ENCODE data around the gene RNF130.
"Not testable (repeated sequence)": the region's sequence is repeated elsewhere in the genome, so short reads cannot be mapped to it uniquely, and the experiment has no call there.

Gene RNF130

DNA sequence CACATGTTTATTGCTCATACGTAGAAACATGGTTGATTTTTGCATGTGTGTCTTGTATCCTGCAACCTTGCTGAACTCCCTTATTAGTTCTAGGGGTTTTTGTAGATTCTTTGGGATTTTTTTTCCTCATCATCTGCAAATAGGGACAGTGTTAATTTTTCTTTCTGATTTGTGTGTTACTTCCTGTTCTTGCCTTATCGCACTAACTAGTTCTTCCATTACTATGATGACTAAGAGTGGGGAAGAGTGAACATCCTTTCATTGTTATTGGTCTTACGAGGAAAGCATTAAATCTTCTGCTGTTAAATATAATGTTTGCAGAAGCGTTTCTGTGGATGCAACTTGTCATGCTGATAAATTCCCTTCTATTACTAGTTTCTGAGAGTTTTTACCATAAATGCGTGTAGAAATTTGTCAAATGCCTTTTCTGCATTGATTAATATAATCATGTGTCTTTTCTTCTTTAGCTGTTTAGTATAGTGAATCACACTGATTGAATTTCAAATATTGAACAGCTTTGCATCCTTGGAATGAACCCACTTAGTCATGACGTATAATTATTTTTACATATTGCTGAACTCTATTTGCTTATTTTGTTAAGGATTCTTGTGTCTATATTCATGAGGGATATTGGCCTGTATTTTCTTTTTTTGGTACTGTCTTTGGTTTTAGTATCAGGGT is 32.1 kb upstream of the RNF130 start:
- DNase-seq (ENCODE audit: low read depth in 2 of 2) = no peak

DNA sequence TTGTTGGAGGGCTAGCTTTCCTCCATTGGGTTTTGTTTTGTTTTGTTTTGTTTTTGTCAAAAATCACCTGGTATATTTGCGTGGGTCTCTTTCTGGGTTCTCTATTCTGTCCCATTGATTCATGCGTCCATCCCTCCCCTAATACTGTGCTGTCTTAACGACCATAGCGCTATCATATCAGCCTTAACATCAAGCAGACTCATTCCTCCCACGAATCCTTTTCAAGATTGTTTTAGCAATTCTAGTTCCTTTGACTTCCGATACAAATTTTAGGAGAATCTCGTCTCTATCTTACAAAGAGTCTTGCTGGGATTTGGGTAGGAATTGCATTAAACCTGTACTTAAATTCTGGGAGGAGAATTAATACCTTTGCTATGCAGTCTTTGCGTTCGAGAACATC is 31.1 kb upstream of the RNF130 start:
- DNase-seq (ENCODE audit: low read depth in 2 of 2) = no peak

DNA sequence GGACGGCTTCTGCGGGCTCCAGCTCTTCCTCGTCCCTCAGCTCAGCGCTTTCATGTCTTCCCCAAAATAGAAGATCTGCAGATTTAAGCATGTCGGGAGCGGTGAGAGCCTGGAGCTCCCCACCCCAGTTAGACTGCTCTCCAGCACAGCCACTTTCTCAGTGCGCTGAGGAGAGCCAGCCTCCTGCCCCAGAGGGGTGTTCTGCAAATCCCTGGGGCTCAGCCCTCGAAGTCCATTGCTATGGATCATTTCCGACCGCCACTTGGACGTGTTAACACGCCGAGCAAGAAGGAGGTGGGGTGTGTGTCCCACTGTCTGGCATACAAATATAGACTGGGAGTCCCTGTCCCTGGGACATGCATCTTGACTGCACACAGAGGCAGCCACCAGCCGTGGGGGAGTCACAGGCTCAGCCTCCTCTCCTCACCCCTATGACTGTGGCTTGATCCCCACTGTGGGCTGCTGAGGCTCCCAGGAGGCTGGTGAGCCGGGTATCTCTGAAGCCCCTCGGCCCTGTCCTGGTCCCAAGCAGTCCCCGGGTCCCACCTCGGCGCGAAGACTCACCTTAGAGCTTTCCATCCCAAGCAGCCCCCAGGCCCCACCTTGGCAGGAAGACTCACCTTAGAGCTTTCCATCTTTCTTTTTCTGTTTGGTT is 30.0 kb upstream of the RNF130 start:
- DNase-seq (ENCODE audit: low read depth in 2 of 2) = no peak

DNA sequence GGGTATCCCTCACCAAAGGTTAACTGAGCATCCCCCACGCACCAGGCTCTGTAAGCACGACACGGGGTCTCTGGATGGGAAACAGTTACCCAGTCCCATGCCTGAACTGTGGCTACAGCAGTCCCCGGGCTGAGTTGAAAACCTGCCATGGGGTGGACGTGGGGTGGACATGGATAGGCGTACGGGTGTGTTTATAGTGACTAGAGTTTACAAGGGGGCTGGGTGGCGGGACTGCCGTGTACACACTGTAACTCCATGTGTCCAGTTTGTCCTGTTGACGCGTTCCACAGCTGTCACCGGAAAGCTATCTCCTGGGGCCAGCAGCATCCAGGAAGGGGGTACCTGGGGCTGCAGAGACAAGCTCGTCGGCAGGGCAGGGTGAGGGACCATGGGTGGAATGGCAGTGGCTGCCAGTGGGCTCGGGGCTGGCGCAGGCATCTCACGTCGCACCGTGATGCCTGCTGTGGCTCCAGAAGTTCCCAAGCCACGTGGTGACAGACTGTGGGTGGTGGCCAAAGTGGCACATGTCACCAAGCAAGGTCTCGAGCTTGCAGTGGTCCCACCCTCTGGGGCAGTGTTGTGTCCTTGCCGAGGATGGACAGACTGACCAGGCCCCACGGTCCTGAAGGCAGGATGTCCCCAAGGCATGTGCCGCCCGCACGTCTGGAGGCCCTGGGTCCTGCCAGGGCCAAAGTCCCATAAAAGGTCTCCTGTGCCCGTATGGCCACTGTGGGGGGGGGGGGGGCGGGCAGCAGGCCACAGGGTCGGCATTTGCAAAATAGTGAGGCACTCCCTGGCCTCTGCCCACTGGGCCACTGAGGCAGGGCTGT is 29.3 kb upstream of the RNF130 start:
- DNase-seq (ENCODE audit: low read depth in 2 of 2) = no peak

DNA sequence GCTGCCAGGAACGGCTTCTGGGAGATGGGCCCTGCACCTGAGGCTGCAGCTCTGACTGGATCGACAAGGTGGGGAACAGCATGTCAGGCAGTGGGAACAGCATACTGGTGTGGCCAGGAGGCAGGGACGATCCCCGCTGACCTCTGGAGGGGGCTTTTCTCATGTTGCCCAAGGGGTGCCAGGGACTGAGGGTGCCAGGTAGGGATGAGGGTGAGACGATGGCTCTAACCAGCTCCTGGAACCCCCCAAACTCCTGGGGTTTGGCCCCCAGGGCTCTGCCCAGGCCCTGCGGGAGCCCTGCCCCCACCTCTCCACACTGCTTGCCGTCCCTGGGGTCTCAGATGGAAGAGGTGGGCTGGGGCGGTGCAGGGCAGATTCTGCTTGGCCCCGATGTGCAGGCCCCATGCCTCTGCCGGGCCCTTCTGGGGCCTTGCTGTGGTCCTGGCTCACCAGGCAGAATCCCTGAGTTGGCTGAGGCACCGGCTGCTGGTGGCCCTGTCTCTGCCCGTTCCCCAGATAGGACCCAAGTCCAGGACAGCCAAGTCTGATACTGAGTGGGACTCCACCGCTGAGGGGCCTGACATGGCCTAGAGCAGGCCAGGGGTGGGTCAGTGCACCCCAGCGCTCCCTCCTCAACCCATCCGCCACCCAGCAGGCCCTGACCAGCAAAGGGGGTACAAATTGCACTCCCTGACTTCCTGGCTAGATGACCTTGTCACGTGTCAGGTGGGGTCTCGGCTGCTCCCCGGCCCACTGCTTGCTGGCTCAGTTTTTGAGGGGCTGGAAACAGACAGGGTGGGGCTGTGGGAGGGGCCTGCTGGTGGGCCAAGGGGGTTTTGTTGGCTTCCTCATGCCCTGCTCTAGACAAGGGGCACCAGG is 28.4 kb upstream of the RNF130 start:
- no peak for DNase-seq (ENCODE audit: low read depth in 2 of 2)

DNA sequence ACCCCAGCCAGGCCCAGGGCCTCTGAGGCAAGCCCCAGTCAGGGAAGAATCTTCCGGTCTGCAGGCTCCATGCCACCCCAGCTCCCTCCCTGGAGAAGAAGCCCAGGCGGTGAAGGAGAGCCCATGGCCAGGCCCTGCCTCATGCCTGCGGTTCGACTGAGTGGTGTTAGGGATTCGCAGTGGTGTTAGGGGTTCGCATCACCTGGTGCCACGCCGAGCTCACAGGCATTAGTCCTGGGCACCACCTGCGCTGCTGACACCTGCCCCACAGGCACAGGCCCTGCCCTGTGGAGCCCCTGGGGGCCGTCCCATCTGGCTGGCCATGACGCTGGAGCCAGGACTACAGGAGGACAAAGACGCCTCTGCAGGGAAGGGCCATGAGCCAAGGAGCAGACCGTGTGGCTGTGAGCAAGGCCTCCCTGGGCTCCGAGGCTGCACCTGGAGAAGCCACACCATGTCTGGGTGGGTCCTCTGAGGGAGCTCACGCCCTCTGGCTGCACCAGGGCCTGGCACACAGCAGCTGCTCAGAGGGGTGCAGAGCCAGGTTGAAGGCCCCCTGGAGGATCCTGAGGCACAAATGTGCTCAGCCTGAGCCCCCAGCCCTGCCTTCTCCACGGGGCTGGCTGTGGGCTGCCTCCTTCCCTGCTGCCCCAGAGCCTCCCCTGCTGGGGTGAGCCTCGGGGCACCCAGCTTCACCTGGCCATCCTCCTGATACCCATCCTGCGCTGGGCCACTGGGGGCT is 27.6 kb upstream of the RNF130 start:
- no peak for DNase-seq (ENCODE audit: low read depth in 2 of 2)

DNA sequence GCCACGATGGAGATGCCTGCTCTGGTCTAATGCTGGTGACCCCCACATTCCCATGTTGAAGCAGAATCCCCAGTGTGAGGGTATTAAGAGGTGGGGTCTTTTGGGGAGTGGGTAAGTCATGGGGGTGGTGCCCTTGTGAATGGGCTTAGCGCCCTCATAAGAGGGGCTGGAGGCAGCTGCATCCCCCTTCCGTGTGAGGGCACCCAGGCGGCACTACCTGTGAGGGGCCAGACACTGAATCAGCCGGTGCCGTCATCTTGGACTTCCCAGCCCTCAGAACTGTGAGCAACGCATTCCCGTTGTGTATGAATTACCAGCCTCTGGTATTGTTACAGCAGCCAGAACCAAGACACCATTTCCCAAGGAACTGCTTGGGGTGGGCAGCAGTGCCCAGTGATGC is 27.0 kb upstream of the RNF130 start:
- no peak for DNase-seq (ENCODE audit: low read depth in 2 of 2)

DNA sequence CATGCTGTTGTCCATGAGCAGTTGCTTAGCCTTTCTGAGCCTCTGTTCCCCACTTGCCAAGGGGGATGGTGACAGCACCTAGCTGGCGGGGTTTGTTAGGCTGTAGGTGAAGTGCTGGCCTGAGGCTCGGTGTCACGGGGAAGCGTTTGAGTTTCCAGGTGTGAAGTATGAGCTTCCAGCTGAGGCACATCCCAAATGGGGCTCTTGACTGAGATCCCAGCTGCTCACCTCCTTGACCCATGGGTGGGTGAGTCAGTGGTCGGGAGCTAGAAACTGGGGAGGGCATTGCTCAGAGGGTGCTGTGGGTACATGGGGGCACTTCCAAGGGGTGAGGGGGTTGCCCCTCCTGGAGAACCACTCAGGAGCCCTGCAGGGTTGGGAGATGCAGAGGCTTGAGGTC is 26.4 kb upstream of the RNF130 start:
- no peak for DNase-seq (ENCODE audit: low read depth in 2 of 2)

DNA sequence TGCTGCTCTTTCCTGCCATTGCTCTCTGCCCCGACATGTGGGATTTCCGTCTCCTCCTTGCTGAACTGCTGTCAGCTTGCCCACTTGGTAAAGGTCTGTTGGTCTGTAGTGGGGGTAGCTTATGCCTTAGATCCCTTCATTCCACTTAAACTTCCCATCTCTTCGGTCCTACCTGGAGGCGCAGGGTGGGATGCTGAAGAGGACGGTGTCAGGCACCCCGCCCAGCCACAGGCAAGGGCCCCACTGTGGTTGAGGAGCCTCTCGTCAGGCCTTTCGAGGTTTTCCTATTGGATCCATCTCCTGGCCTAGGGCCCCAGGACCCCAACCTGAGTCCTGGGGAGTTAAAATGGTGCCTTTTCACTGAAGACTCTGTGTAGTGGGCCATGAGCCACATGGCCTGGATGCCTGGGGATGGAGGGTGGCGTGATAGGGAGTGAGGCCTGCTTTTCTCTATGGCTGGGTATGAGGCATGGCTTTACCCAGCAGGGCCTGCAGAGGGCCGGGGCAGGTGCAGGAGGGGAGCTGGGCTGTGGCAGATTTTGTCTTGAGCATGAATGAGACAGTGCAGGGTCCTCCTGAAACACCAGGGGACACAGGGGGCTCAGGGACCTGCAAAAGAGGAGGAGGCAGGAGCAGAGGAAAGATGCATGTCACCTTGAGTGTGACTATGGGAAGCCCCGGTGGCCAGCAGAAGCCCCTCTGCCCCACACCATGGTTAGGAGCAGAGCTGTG is 25.8 kb upstream of the RNF130 start:
- DNase-seq (ENCODE audit: low read depth in 2 of 2) = no peak

DNA sequence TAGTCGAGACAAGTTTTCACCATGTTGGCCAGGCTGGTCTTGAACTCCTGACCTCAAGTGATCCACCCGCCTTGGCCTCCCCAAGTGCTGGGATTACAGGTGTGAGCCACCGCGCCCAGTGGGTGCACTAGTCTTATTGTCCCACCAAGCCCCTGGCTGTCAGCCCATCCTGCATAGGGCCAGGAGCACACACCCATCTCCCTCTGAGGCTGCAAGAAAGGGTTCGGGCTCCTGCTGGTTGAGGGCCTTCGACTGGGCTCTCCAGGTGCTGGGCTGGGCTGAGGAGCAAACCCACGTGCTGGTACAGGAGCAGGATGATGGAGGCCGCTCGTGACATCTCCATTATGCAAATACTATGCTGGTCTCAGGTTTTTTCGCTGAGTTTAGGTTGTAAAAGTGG is 25.1 kb upstream of the RNF130 start:
- no peak for DNase-seq (ENCODE audit: low read depth in 2 of 2)

DNA sequence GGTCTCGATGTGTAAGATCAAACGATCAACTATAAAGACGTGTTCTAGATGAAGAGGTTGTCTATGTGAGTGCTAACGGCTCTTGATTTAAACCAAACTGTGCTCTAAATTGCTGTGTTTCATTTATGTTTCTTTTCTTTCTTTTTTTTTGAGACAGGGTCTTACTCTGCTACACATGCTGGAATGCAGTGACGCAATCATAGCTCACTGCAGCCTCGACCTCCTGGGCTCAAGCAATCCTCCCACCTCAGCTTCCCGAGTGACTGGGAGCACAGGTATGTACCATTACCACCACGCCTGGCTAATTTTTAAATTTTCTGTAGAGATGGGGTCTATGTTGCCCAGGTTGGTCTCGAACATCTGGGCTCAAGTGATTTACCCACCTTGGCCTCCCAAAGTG is 24.0 kb upstream of the RNF130 start:
- no peak for DNase-seq (ENCODE audit: low read depth in 2 of 2)

DNA sequence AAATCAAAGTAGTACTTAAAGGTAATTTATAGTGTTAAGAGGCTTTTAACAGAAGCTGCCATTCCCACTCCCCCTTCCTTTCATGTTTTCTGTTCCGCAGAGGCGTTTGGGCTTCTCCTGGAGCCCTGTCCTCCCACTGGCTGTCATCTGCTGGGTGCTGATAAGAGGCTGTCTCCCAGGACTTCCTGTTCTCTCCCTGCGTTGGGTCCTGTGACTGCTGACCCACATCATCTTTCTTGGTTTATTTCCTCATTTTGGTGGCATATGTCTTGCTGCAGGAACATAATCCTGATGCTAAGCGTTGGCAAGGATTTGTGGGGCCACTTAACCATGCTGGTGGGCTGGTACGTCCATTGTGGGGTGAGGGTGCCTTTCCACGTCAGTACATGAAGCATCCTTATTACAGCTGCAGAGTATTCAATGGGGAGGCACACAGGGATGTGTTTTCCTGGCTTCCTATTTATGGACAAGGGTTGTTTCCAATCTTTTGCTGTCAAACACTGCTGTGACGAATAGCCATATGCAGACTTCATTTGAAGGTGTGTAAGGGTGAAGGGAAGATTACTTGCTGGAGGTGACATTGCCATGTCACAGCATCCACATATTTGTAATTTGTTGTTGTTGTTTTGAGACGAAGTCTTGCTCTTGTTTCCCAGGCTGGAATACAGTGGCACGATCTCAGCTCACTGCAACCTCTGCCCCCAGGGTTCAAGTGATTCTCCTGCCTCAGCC is 22.3 kb upstream of the RNF130 start:
- no peak for DNase-seq (ENCODE audit: low read depth in 2 of 2)

DNA sequence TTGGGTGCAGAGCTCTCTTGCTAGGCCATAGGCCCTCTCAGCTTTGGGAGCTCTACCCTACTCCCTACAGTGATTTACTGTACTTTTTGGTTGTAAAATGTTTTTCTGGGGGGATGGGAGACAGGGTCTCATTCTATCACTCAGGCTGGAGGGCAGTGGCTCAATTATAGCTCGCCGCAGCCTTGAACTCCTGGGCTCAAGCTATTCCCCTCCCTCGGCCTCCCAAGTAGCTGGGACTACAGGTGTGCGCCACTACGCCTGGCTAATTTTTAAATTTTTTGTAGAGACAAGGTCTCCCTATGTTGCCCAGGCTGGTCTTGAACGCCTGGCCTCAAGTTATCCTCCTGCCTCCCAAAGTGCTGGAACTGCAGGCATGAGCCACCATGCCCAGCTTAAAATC is 21.7 kb upstream of the RNF130 start:
- no peak for DNase-seq (ENCODE audit: low read depth in 2 of 2)

DNA sequence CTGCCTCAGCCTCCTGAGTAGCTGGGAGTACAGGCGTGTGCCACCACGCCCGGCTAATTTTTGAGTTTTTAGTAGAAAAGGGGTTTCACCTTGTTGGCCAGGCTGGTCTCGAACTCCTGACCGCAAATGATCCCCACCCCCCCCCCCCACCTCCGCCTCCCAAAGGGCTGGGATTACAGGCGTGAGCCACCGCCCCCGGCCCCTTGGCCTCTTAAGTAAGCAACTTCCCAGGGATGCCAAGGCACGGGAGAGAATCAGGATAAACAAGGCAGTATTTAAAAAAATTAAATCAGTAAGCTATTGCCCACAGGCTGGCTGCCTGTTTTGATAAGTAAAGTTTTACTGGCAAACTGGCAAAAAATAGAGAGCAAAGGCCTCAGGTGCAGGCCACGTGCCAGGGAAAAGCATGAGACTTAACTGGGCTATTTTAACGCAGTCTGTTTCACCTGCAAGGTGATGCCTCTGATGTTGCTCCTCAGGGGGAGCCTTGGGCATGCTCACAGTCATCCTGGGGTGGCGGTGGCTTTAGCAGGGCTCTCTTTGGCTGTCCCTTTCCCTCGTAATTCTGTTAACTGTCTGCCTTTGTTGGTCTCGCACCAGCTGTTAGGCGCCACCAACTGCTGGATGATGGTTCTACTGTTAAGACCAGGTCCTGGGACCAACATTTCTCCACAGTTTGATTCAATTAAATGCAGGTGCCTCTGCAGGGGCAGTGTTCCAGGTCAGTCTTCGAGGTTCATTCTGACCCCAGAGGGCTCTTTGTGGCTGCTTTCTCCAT is 19.4 kb upstream of the RNF130 start:
- DNase-seq (ENCODE audit: low read depth in 2 of 2) = no peak

DNA sequence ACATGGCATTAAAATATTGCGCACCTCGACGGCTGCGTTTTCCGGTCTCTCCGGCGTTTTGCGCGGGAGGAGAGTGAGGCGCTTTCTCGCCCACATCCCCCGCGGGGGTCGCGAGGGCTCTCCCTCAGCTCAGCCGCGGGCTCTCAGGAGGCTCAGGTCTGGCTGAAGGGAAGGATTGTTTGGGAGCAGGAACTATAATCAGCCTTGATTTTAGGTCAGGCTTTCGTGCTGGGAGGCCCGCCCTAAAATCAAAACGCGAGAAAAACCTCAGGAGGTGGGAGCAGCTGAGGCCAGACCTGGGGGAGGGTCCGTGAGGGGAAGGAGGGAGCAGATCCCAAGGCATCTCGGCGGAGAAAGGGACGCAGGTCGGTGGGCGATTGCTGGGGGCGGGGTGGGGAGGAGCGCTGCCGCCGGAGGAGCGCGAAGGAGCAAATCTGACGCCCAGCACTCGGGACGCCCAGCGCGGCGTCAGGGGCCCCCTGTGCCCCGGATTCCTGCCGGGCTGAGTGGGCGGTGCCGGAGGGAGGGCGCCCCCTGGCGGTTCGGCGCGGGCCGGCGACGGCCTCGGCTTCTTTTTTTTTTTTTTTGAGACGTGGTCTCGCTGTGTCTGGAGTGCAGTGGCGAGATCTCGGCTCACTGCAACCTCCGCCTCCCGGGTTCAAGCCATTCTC is 18.7 kb upstream of the RNF130 start:
- DNase-seq (ENCODE audit: low read depth in 2 of 2) = peak; percentile 49 to 67

DNA sequence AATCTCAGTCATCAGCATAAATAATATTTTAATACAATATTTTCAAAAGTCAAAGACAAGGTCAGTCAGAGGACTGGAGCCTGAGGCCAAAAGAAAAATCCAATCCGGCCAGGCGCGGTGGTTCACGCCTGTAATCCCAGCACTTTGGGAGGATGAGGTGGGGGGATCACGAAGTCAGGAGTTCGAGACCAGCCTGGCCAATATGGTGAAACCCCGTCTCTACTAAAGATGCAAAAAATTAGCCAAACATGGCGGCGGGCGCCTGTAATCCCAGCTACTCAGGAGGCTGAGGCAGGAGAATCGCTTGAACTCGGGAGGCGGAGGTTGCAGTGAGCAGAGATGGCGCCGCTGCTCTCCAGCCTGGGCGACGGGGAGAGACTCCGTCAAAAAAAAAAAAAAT is 18.1 kb upstream of the RNF130 start:
- not testable (repeated sequence) for DNase-seq (ENCODE audit: low read depth in 2 of 2)

DNA sequence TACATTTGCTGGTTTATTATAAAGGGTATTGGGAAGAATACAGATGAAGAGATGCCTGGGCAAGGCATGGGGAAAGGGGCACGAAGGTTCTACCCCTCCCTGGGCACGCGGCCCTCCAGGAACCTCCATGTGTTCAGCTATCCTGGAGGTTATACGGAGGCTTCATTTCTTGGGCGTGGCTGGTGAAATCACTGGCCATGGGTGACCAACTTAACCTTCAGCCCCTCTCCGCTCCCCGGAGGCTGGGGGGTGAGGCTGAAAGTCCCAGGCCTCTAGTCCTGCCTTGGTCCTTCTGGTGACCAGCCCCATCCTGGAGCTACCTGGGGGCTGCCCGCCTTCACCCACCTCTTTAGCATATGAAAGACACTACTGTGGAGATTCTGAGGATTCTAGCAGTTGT is 17.0 kb upstream of the RNF130 start:
- no peak for DNase-seq (ENCODE audit: low read depth in 2 of 2)

DNA sequence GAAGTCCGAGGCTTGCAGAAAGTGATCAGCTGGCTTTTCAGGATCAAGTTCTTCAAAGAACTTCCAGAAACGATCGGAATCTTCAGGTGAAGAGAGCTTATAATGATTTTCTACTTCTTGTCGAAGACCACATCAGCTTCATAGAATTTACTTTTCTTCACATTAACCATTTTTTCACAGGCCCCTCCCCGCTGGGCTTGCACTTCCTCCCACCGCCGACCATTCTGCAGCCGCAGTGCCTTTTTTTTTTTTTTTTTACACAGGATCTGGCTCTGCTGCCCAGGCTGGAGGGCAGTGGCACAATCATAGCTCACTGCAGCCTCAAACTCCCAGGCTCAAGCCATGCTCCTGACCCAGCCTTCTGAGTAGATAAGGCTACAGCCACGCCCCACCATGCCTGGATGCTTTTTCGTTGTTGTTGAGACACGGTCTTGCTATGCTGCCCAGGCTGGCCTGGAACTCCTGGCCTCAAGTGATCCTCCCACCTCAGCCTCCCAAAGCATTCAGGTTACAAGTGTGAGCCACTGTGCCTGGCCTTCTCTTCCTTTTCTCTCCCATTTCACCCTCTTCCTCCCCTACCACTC is 15.3 kb upstream of the RNF130 start:
- no peak for DNase-seq (ENCODE audit: low read depth in 2 of 2)
